K562 (cell line): Measurements from ENCODE around the gene PLTP. TPM values are rescaled to one million over a fixed set of nuclear protein-coding genes. Genes with fewer than 3 reads are reported as not detected.

ENCODE experiments used
- ATAC-seq: fragments of 200-7000 bp; cut with Tn5 transposase; 3 replicates; pipeline ENCODE4 v1.9.1; 2020; ENCODE audit warnings: moderate library complexity
- BruUV-seq: library from RNA; stranded (reverse); fragments of 400-500 nt; replicated peaks from 2 replicates; lab custom pipeline; 2021; lab: Mats Ljungman, UMichigan
- CTCF ChIA-PET: fragments of 300-600 bp; formaldehyde crosslinking; extraction: SDS; loops from one replicate; lab custom pipeline; 2021; ENCODE audit warnings: low intra/inter-chr PET ratio; lab: Yijun Ruan, JAX
- POLR2A ChIA-PET: fragments of 300-600, 350-650 bp; sonication (Branson Sonifier 250); formaldehyde crosslinking; extraction: SDS; loops from one replicate; lab custom pipeline; 2021; ENCODE audit warnings: antibody characterized with exemption, inconsistent platforms; lab: Yijun Ruan, JAX
- DNase-seq, 4 experiments: peaks; one replicate each; pipeline versions ENCODE4 v3.0.0 to v3.0.0-alpha.2; 2011 to 2018; ENCODE audit warnings: low spot score in 3 of 4, mixed read lengths in 3 of 4; ENCODE audit errors: extremely low read depth in 1 of 4
- FAIRE-seq: peaks from 2 replicates; lab custom pipeline; 2011; peaks lifted over from hg19 to GRCh38; lab: Jason Lieb, UNC
- H2AFZ ChIP-seq: 2 replicates; pipeline ENCODE4 v1.6.0; 2011; ENCODE audit warnings: low read depth, low read length, control low read depth, inconsistent platforms
- H3K27ac ChIP-seq: fragments of 200-600 bp; 3 replicates; pipeline ENCODE4 v1.8.0; 2011; ENCODE audit warnings: low read depth, mild to moderate bottlenecking, control low read depth, inconsistent platforms, low read length, moderate library complexity, mixed read lengths; ENCODE audit errors: extremely low read depth
- H3K27me3 ChIP-seq, 2 experiments: fragments of 300-600 bp in 1 of 2; 2 replicates in 1 of 2; 3 replicates in 1 of 2; pipeline versions ENCODE4 v1.6.0 to v1.8.0; 2011; ENCODE audit warnings: inconsistent platforms in 2 of 2, low read length in 2 of 2, mild to moderate bottlenecking in 1 of 2, mixed read lengths in 1 of 2, moderate library complexity in 1 of 2; ENCODE audit not compliant: control insufficient read depth in 2 of 2, insufficient read depth in 2 of 2
- H3K36me3 ChIP-seq: fragments of 300-600 bp; 3 replicates; pipeline ENCODE4 v1.8.0; 2011; ENCODE audit warnings: mild to moderate bottlenecking, low read length, inconsistent platforms; ENCODE audit not compliant: control insufficient read depth, insufficient read depth
- H3K4me1 ChIP-seq, 2 experiments: fragments of 200-600 bp in 1 of 2; replicated peaks in 1 of 2; 2 replicates in 1 of 2; 3 replicates in 1 of 2; pipeline versions ENCODE4 v1.5.1 to v1.8.0; 2011; ENCODE audit warnings: inconsistent platforms in 2 of 2, low read length in 2 of 2, mild to moderate bottlenecking in 1 of 2, mixed read lengths in 1 of 2, moderate library complexity in 1 of 2; ENCODE audit not compliant: control insufficient read depth in 2 of 2, insufficient read depth in 2 of 2
- H3K4me2 ChIP-seq: 2 replicates; pipeline ENCODE4 v1.6.1; 2011; ENCODE audit warnings: low read length, control low read depth, inconsistent platforms, mixed read lengths; ENCODE audit not compliant: insufficient read depth
- H3K4me3 ChIP-seq: fragments of 200-600 bp; sonication (generic), shearing (Covaris generic); 2 replicates; pipeline ENCODE4 v1.5.1; 2016; ENCODE audit warnings: control low read depth, inconsistent platforms
- H3K79me2 ChIP-seq: fragments of 200-600 bp; 3 replicates; pipeline ENCODE4 v1.8.0; 2011; ENCODE audit warnings: low read length, inconsistent platforms; ENCODE audit not compliant: control insufficient read depth, insufficient read depth
- H3K9ac ChIP-seq, 2 experiments: 2 replicates each; pipeline versions ENCODE4 v1.6.0 to v1.6.1; 2011; ENCODE audit warnings: low read depth in 2 of 2, low read length in 2 of 2, control low read depth in 1 of 2, inconsistent platforms in 1 of 2, mild to moderate bottlenecking in 1 of 2, mixed read lengths in 1 of 2; ENCODE audit not compliant: insufficient read depth in 1 of 2
- H3K9me1 ChIP-seq: one replicate; pipeline ENCODE4 v1.6.0; 2011; ENCODE audit warnings: inconsistent platforms, mild to moderate bottlenecking, low read length, moderate library complexity; ENCODE audit not compliant: control insufficient read depth, insufficient read depth
- H3K9me3 ChIP-seq: replicated peaks from 2 replicates; pipeline ENCODE4 v1.5.1; 2011; ENCODE audit warnings: low read depth, low read length, inconsistent platforms; ENCODE audit not compliant: control insufficient read depth, insufficient read depth
- H4K20me1 ChIP-seq: replicated peaks from 2 replicates; pipeline ENCODE4 v1.6.1; 2011; ENCODE audit warnings: low read length, inconsistent platforms, mixed read lengths; ENCODE audit not compliant: control insufficient read depth, insufficient read depth
- ARID1B ChIP-seq: fragments of 450-650 bp; IDR thresholded peaks from 2 replicates; pipeline ENCODE4 v1.6.1; 2016; ENCODE audit warnings: antibody characterized with exemption, mild to moderate bottlenecking, inconsistent platforms
- ARID2 ChIP-seq: fragments of 450-650 bp; IDR thresholded peaks from 2 replicates; pipeline ENCODE4 v1.6.1; 2017; ENCODE audit warnings: antibody characterized with exemption, mild to moderate bottlenecking
- CCAR2 ChIP-seq: fragments of 200-400 bp; formaldehyde crosslinking; IDR thresholded peaks from 2 replicates; pipeline ENCODE4 v1.6.1; 2017; ENCODE audit warnings: mild to moderate bottlenecking, low read depth, low read length
- ETV5 ChIP-seq: sonication (generic); formaldehyde crosslinking; IDR thresholded peaks from 2 replicates; pipeline ENCODE4 v1.4.0; 2020; ENCODE audit warnings: low read depth, mild to moderate bottlenecking, missing genetic modification reagents
- IRF1 ChIP-seq: sonication (generic); formaldehyde crosslinking; IDR thresholded peaks from 2 replicates; pipeline ENCODE4 v1.8.0; 2022; ENCODE audit warnings: missing genetic modification reagents, mild to moderate bottlenecking, borderline replicate concordance
- KDM5B ChIP-seq: fragments of 200-600 bp; sonication (generic); IDR thresholded peaks from 2 replicates; pipeline ENCODE4 v1.6.1; 2012; ENCODE audit warnings: low read depth, mild to moderate bottlenecking, moderate library complexity, low read length, control low read depth, inconsistent platforms; ENCODE audit not compliant: insufficient replicate concordance
- L3MBTL2 ChIP-seq: fragments of 450-650 bp; IDR thresholded peaks from 2 replicates; pipeline ENCODE4 v1.6.1; 2016; ENCODE audit warnings: mild to moderate bottlenecking, moderate library complexity
- LEF1 ChIP-seq: fragments of 450-650 bp; IDR thresholded peaks from 2 replicates; pipeline ENCODE4 v1.6.1; 2016; ENCODE audit warnings: mild to moderate bottlenecking
- MYBL2 ChIP-seq, 2 experiments: fragments of 450-650 bp in 1 of 2; sonication (generic) in 1 of 2; formaldehyde crosslinking in 1 of 2; IDR thresholded peaks; 2 replicates each; pipeline versions ENCODE4 v1.6.1 to v1.8.1; 2017 to 2022; ENCODE audit warnings: borderline replicate concordance in 1 of 2, inconsistent platforms in 1 of 2, low read depth in 1 of 2, mild to moderate bottlenecking in 1 of 2, missing genetic modification reagents in 1 of 2, moderate library complexity in 1 of 2
- NFIX ChIP-seq: fragments of 250-450 bp; sonication (Bioruptor Pico); IDR thresholded peaks from 2 replicates; pipeline ENCODE4 v1.4.0; 2020; ENCODE audit warnings: low read depth, mild to moderate bottlenecking, moderate library complexity
- PKNOX1 ChIP-seq: fragments of 450-650 bp; IDR thresholded peaks from 2 replicates; pipeline ENCODE4 v1.6.1; 2016
- RBM34 ChIP-seq: fragments of 200-400 bp; formaldehyde crosslinking; IDR thresholded peaks from 2 replicates; pipeline ENCODE4 v1.6.1; 2018; ENCODE audit warnings: low read length, borderline replicate concordance; ENCODE audit not compliant: insufficient read depth
- SMARCB1 ChIP-seq: IDR thresholded peaks from 2 replicates; pipeline ENCODE4 v1.6.1; 2011; ENCODE audit warnings: improper control_type of control experiment, low read depth; ENCODE audit not compliant: insufficient read length
- SOX6 ChIP-seq: fragments of 450-650 bp; IDR thresholded peaks from 2 replicates; pipeline ENCODE4 v1.6.1; 2014; ENCODE audit warnings: mild to moderate bottlenecking
- SREBF1 ChIP-seq: fragments of 150-350 bp; IDR thresholded peaks from 2 replicates; pipeline ENCODE4 v1.6.1; 2014; ENCODE audit warnings: antibody characterized with exemption, low read depth, low read length, borderline replicate concordance
- ZNF347 ChIP-seq: fragments of 450-650 bp; formaldehyde crosslinking; IDR thresholded peaks from 2 replicates; pipeline ENCODE4 v1.4.0; 2020; ENCODE audit warnings: low read depth, mild to moderate bottlenecking, moderate library complexity
- ZNF778 ChIP-seq: fragments of 450-650 bp; formaldehyde crosslinking; IDR thresholded peaks from 2 replicates; pipeline ENCODE4 v1.4.0; 2020; ENCODE audit warnings: mild to moderate bottlenecking, moderate library complexity
- WGBS: fragments of 100-300 bp; shearing (Covaris generic); methylation state at CpG from one replicate; pipeline ENCODE4 v1.1.6; 2016; ENCODE audit warnings: low coverage, mixed read lengths; ENCODE audit not compliant: insufficient coverage; ENCODE audit errors: missing lambda C conversion rate; 5-methylcytosine and 5-hydroxymethylcytosine counted together
- in situ Hi-C: fragments of 300-500 bp; cut with MboI; formaldehyde crosslinking; loops from 4 replicates; pipeline ENCODE4 v1.15.0; 2018; ENCODE audit warnings: inconsistent platforms, mixed read lengths
- intact Hi-C: fragments of 100-400 bp; cut with micrococcal nuclease; formaldehyde crosslinking; loops from 2 replicates; pipeline ENCODE4 v1.14.2; 2022
- polyA plus RNA-seq, 8 experiments: library from polyadenylated mRNA; depleted of rRNA in 4 of 8; stranded (reverse) in 5 of 8; unstranded in 3 of 8; fragments of >200 nt; fragmentation: Nextera tagmentation in 2 of 8; fragmentation: Illumina TruSeq in 1 of 8; extraction: Ambion mirVana in 2 of 8; extraction: Trizol in 1 of 8; gene quantifications; 2 replicates each; pipeline versions ENCODE4 v1.2.1 to v1.2.3, GENCODE V29; 2011 to 2014; ENCODE audit warnings: inconsistent platforms in 1 of 8, missing spikeins in 1 of 8
- total RNA-seq, 7 experiments: library from RNA; depleted of rRNA in 6 of 7; stranded (reverse); fragments of >200 nt in 6 of 7; fragmentation: Illumina TruSeq in 2 of 7; extraction: Trizol in 2 of 7; gene quantifications; 2 replicates each; pipeline versions ENCODE4 v1.2.1 to v1.2.3, GENCODE V29; 2011 to 2021; ENCODE audit warnings: low replicate concordance in 1 of 7
- TF ChIP-seq, protein P1 (sequence below): sonication (generic); formaldehyde crosslinking; IDR thresholded peaks from 2 replicates; pipeline ENCODE4 v1.4.0; 2020; ENCODE audit warnings: mild to moderate bottlenecking, missing genetic modification reagents

PLTP gene
- total and polyA plus RNA-seq, 9 of the 15 experiments (the other 6 are each of a cell fraction or from before 2014, with no cell fraction given): 2.8 to 29.3 (median 17.6) TPM

- TF ChIP-seq L3MBTL2 (no peak), ARID1B (no peak), KDM5B (no peak), SOX6 (no peak), ARID2 (no peak)
Observed at GRCh38 chr20:45853484-45853883, 58.5 kb downstream of the PLTP start (continued).

GRCh38 chr20:45852326-45852725 lies 59.6 kb downstream of the PLTP start:
- H4K20me1 ChIP-seq: no peaks in the 10 kb centered on the region
- in situ Hi-C loops (no loop called here), intact Hi-C loops (no loop called here)
- ATAC-seq (no peak), FAIRE-seq (no peak), DNase-seq (no peak)
- ChIA-PET CTCF (no interaction called here), POLR2A (interaction anchor here (0.7 to 2.3 kb wide), 2 partner anchors 11 kb away, joined by 3 to 19 read pairs; no protein-coding TSS in a partner anchor)
- BruUV-seq: no TSS peak
- no peak overlapping the region for H3K4me3 ChIP-seq
- H3K79me2 ChIP-seq: peaks cover 15% of the 10 kb centered on the region
- H3K9ac ChIP-seq: no peak overlapping the region
- peaks cover 14% of the 10 kb centered on the region; the same call in 2 of the 3 replicates for H3K36me3 ChIP-seq
- no peak overlapping the region for H2AFZ ChIP-seq
- no peaks in the 10 kb centered on the region for H3K9me1 ChIP-seq
- H3K9me3 ChIP-seq: peaks cover 5% of the 10 kb centered on the region
- 92% methylated on average over 6 of the region's 6 CpGs for WGBS
- H3K4me2 ChIP-seq: no peak overlapping the region
- H3K4me1 ChIP-seq: peaks cover 18 to 28% of the 10 kb centered on the region in 2 experiments; a peak in 4 of 5 replicates
- H3K27ac ChIP-seq: no peak overlapping the region
- H3K27me3 ChIP-seq: no peaks in the 10 kb centered on the region
- TF ChIP-seq, protein P1, sequence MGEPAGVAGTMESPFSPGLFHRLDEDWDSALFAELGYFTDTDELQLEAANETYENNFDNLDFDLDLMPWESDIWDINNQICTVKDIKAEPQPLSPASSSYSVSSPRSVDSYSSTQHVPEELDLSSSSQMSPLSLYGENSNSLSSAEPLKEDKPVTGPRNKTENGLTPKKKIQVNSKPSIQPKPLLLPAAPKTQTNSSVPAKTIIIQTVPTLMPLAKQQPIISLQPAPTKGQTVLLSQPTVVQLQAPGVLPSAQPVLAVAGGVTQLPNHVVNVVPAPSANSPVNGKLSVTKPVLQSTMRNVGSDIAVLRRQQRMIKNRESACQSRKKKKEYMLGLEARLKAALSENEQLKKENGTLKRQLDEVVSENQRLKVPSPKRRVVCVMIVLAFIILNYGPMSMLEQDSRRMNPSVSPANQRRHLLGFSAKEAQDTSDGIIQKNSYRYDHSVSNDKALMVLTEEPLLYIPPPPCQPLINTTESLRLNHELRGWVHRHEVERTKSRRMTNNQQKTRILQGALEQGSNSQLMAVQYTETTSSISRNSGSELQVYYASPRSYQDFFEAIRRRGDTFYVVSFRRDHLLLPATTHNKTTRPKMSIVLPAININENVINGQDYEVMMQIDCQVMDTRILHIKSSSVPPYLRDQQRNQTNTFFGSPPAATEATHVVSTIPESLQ (CRISPR knock-in tag): no peak
- TF ChIP-seq LEF1 (no peak), ZNF347 (no peak), CCAR2 (no peak), MYBL2 (IDR thresholded peaks at IDR 0.05; ENCODE audit: low read depth) (no peak), MYBL2 (CRISPR knock-in tag; IDR thresholded peaks at IDR 0.05; ENCODE audit: borderline replicate concordance) (no peak), SMARCB1 (no peak), IRF1 (CRISPR knock-in tag) (no peak), ZNF778 (no peak), SREBF1 (no peak), PKNOX1 (no peak), NFIX (CRISPR knock-in tag) (no peak), RBM34 (no peak), ETV5 (no peak)
